Left lung (tissue), 10 donors: ENCODE data around the gene MNS1. TPM values are rescaled to one million over a fixed set of nuclear protein-coding genes. Genes with fewer than 3 reads are reported as not detected.
A peak's percentile ranks its signal among the peaks of the same experiment; 100 is the strongest.

Experiments used
- ATAC-seq: fragments of 200-7000 bp; cut with Tn5 transposase; one replicate; pipeline ENCODE4 v1.9.1; 2020; ENCODE audit warnings: moderate library complexity
- DNase-seq, 4 donors: peaks; one replicate each; pipeline ENCODE4 v3.0.0-alpha.2; 2013 to 2020
- H3K27ac ChIP-seq, 2 donors: fragments of 200-600 bp; sonication (generic) in 1 of 2; one replicate each; pipeline versions ENCODE4 v1.5.0 to v1.8.0; 2020 to 2021
- H3K27me3 ChIP-seq, 2 donors: fragments of 200-600 bp; sonication (generic) in 1 of 2; one replicate each; pipeline versions ENCODE4 v1.5.0 to v1.8.0; 2020 to 2021
- H3K36me3 ChIP-seq, 2 donors: fragments of 200-600 bp; sonication (generic) in 1 of 2; one replicate each; pipeline versions ENCODE4 v1.5.0 to v1.8.0; 2020 to 2021
- H3K4me1 ChIP-seq, 2 donors: fragments of 200-600 bp; one replicate each; pipeline ENCODE4 v1.8.0; 2021
- H3K4me3 ChIP-seq, 2 donors: fragments of 200-600 bp; sonication (generic) in 1 of 2; one replicate each; pipeline versions ENCODE4 v1.5.0 to v1.8.0; 2020 to 2021; ENCODE audit warnings: mild to moderate bottlenecking in 1 of 2
- H3K9me3 ChIP-seq, 2 donors: fragments of 200-600 bp; sonication (generic) in 1 of 2; one replicate each; pipeline versions ENCODE4 v1.5.0 to v1.8.0; 2020 to 2021
- intact Hi-C, 2 donors: fragments of 100-400 bp; cut with DNase I; formaldehyde crosslinking; loops; one replicate each; pipeline versions ENCODE4 v1.11.2 to v1.14.2; 2022
- polyA plus RNA-seq, 6 donors: library from polyadenylated mRNA; unstranded; fragments of 120-200 nt; gene quantifications; one replicate each; pipeline ENCODE4 v1.2.1, GENCODE V29; 2013; ENCODE audit not compliant: insufficient read length in 6 of 6
- total RNA-seq, 2 donors: library from RNA; stranded (reverse); fragmentation: NEBNext Ultra II Directional; extraction: Animal tissue kit (Norgen Biotek cat#: 25700); gene quantifications; one replicate each; pipeline ENCODE4 v1.2.1, GENCODE V29; 2021
- TF ChIP-seq, protein P1 (sequence below), 2 donors: fragments of 200-600 bp; sonication (generic) in 1 of 2; IDR thresholded peaks; one replicate each; pipeline versions ENCODE4 v1.5.0 to v1.8.0; 2021; ENCODE audit warnings: antibody characterized with exemption in 2 of 2
- donor health status: DM: no; HTN: yes; CAD: no.
- donor health status: DM: no; HTN: no; CAD: no.

Gene MNS1
- total and polyA plus RNA-seq, 8 donors, result 3.9 to 26.1 (median 17.9) TPM

DNA sequence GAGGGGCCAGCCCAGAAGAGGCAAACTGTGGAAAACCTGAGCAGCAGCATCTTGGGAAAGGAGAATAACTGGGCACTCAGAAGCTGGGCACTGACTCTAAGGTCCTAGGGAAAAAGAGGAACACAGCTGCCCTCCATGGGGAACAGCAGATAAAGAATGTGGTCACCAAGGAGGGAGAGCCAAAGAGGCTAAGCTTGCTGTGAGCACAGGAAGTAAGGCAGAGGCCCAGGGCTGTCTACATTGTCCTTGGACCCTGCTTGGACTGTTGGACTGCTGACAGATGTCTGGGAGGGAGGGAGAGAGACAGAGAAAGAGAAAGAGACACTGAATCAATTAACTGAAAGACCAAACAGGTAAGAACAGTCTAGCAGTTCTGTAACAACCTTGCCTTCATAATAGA, 4.5 kb upstream of the MNS1 start:
- Histone ChIP-seq H3K9me3 (no peaks in the 10 kb centered on the region), H3K4me3 (no peak overlapping the region), H3K4me1 (peaks cover 0 to 9% of the 10 kb centered on the region in 2 donors), H3K27me3 (no peaks in the 10 kb centered on the region), H3K27ac (no peak overlapping the region), H3K36me3 (no peaks in the 10 kb centered on the region)
- ATAC-seq (no peak), DNase-seq (no peak)
- TF ChIP-seq, protein P1, sequence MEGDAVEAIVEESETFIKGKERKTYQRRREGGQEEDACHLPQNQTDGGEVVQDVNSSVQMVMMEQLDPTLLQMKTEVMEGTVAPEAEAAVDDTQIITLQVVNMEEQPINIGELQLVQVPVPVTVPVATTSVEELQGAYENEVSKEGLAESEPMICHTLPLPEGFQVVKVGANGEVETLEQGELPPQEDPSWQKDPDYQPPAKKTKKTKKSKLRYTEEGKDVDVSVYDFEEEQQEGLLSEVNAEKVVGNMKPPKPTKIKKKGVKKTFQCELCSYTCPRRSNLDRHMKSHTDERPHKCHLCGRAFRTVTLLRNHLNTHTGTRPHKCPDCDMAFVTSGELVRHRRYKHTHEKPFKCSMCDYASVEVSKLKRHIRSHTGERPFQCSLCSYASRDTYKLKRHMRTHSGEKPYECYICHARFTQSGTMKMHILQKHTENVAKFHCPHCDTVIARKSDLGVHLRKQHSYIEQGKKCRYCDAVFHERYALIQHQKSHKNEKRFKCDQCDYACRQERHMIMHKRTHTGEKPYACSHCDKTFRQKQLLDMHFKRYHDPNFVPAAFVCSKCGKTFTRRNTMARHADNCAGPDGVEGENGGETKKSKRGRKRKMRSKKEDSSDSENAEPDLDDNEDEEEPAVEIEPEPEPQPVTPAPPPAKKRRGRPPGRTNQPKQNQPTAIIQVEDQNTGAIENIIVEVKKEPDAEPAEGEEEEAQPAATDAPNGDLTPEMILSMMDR (IDR thresholded peaks at IDR 0.05), result no peak
- intact Hi-C loops, result no loop called here

DNA sequence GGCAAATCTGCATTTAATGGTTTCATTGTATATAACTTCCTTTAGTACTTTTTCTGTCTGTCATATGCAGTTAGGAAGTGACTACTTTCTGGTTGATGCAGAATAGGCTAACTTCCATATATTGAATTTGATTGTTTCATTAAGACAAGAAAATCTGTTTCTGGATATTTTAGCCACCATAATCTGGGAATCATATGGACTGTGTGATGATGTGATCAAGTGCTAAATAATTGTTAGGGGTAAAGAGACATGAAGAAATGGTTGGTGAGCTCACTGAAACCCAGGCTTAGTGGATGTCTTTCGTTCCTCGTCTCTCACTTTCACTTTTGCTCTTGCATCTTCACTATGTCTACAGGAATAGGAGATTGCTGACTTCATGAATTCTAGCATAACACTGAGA, 3.5 kb upstream of the MNS1 start:
- intact Hi-C loops, result no loop called here
- ATAC-seq (peak; percentile 9), DNase-seq (peak in 1 of 4 donors; percentile 15)
- Histone ChIP-seq H3K4me3 (peak overlapping the region in 1 of 2 donors; percentile 22), H3K36me3 (no peaks in the 10 kb centered on the region), H3K27ac (no peak overlapping the region), H3K9me3 (no peaks in the 10 kb centered on the region), H3K4me1 (peaks cover 0 to 9% of the 10 kb centered on the region in 2 donors), H3K27me3 (no peaks in the 10 kb centered on the region)
- TF ChIP-seq, protein P1 (IDR thresholded peaks at IDR 0.05), result no peak

DNA sequence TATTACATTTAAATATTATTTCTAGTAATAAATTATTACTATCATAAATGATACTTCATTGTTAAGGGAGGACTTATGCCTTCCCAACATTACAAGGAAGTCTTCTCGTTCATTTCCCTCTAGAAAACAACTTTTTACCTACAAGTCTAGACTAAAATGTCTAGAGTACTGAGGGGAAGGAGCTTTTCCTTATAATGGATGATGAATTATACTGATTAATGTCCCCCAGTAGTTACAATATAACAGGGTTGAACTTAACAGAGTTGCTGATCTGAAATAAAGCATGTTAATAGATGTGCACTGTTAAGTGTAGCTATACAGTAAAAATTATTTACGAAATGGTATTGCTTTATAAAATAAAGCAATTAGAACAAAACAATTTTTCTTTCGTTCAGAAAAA, 2.7 kb upstream of the MNS1 start:
- no peak overlapping the region for H3K4me3 ChIP-seq
- H3K27ac ChIP-seq, result no peak overlapping the region
- no peaks in the 10 kb centered on the region for H3K9me3 ChIP-seq
- no peaks in the 10 kb centered on the region for H3K36me3 ChIP-seq
- ATAC-seq (no peak), DNase-seq (no peak)
- H3K27me3 ChIP-seq, result no peaks in the 10 kb centered on the region
- TF ChIP-seq, protein P1 (IDR thresholded peaks at IDR 0.05), result no peak
- intact Hi-C loops, result no loop called here
- H3K4me1 ChIP-seq, result peaks cover 0 to 9% of the 10 kb centered on the region in 2 donors

DNA sequence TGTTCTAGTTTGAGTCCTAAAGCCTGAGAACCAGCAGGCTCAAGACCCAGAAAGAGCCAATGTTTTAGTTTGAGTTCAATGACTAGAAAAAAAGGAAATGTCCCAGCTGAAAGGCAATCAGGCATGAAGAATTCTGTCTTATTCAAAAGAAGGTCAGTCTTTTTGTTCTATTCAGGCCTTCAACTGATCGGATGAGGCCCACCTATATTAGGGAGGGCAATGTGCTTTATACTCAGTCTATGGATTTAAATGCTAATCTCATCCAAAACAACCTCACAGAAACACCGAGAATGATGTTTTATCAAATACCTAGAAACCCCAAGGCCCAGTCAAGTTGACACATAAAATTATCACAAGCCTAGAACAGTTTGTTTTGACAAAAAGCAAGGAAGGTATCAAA, 4.0 kb downstream of the MNS1 start:
- intact Hi-C loops, result no loop called here
- H3K9me3 ChIP-seq, result no peaks in the 10 kb centered on the region
- no peak overlapping the region for H3K27ac ChIP-seq
- no peaks in the 10 kb centered on the region for H3K36me3 ChIP-seq
- H3K4me1 ChIP-seq, result peaks cover 0 to 4% of the 10 kb centered on the region in 2 donors
- ATAC-seq (no peak), DNase-seq (no peak)
- TF ChIP-seq, protein P1 (IDR thresholded peaks at IDR 0.05), result no peak
- no peaks in the 10 kb centered on the region for H3K27me3 ChIP-seq
- H3K4me3 ChIP-seq, result no peak overlapping the region

DNA sequence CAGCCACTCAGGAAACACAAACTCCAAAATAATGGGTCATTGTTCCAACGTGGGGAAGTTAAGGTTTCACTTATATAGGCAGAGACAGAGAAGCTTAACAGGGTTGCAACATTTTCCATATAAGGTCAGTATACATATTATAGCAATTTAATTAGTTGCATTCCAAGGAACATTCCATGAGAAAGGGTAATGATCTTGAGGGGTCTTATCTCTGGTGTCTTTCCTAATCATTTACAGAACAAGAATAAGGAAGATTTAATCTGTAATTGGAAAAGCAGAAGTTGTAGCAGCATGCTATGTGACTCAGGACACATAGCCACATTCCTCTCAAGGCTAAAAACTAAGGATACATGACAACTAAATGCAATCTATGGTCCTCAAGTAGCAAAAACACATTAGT, 4.9 kb downstream of the MNS1 start:
- Histone ChIP-seq H3K4me3 (no peak overlapping the region), H3K27me3 (no peaks in the 10 kb centered on the region), H3K27ac (no peak overlapping the region), H3K9me3 (no peaks in the 10 kb centered on the region), H3K4me1 (no peaks in the 10 kb centered on the region), H3K36me3 (no peaks in the 10 kb centered on the region)
- peak in 1 of 4 donors; percentile 7 for DNase-seq
- intact Hi-C loops, result no loop called here
- TF ChIP-seq, protein P1 (IDR thresholded peaks at IDR 0.05), result no peak
- no peak for ATAC-seq
